HL-60 (cell line): Measurements from ENCODE around the gene CDYL2.
"Not testable (repeated sequence)": the region's sequence is repeated elsewhere in the genome, so short reads cannot be mapped to it uniquely, and the experiment has no call there.

Source experiments
- DNase-seq, 2 experiments: peaks; one replicate each; pipeline ENCODE4 v3.0.0-alpha.2; 2010 to 2020; ENCODE audit warnings: low read depth in 1 of 2, low spot score in 1 of 2
- H3K27ac ChIP-seq: fragments of 250-450 bp; sonication (Bioruptor Pico); replicated peaks from 2 replicates; pipeline ENCODE4 v1.5.1; 2020; ENCODE audit warnings: mild to moderate bottlenecking, moderate library complexity
- H3K27me3 ChIP-seq: fragments of 250-450 bp; sonication (Bioruptor Pico); 2 replicates; pipeline ENCODE4 v1.5.1; 2021; ENCODE audit warnings: mild to moderate bottlenecking, moderate library complexity; ENCODE audit not compliant: insufficient read depth, poor library complexity, severe bottlenecking
- H3K4me3 ChIP-seq: replicated peaks from 2 replicates; pipeline ENCODE4 v1.5.1; 2011; ENCODE audit warnings: mild to moderate bottlenecking, control low read depth, low read length; ENCODE audit not compliant: insufficient read depth
- GABPA ChIP-seq: IDR thresholded peaks from 2 replicates; pipeline ENCODE4 v1.6.1; 2012; ENCODE audit warnings: low read depth
- POLR2AphosphoS5 ChIP-seq: IDR thresholded peaks from 2 replicates; pipeline ENCODE4 v1.6.1; 2012; ENCODE audit warnings: low read depth
- SPI1 ChIP-seq: IDR thresholded peaks from 2 replicates; pipeline ENCODE4 v1.6.1; 2012; ENCODE audit warnings: low read depth, mild to moderate bottlenecking, borderline replicate concordance
- TF ChIP-seq, protein P1 (sequence below): IDR thresholded peaks from one replicate; pipeline ENCODE4 v1.5.1; 2011; ENCODE audit warnings: low read length, control low read depth, inconsistent platforms; ENCODE audit not compliant: insufficient read depth
- TF ChIP-seq, protein P2 (sequence below): IDR thresholded peaks from 2 replicates; pipeline ENCODE4 v1.6.1; 2012; ENCODE audit warnings: low read depth; ENCODE audit not compliant: insufficient replicate concordance

CDYL2 gene

GRCh38 chr16:80733407-80733806 lies 71.0 kb downstream of the CDYL2 start:
- H3K27ac ChIP-seq, result no peak overlapping the region
- no peak for DNase-seq
- TF ChIP-seq, protein P1, sequence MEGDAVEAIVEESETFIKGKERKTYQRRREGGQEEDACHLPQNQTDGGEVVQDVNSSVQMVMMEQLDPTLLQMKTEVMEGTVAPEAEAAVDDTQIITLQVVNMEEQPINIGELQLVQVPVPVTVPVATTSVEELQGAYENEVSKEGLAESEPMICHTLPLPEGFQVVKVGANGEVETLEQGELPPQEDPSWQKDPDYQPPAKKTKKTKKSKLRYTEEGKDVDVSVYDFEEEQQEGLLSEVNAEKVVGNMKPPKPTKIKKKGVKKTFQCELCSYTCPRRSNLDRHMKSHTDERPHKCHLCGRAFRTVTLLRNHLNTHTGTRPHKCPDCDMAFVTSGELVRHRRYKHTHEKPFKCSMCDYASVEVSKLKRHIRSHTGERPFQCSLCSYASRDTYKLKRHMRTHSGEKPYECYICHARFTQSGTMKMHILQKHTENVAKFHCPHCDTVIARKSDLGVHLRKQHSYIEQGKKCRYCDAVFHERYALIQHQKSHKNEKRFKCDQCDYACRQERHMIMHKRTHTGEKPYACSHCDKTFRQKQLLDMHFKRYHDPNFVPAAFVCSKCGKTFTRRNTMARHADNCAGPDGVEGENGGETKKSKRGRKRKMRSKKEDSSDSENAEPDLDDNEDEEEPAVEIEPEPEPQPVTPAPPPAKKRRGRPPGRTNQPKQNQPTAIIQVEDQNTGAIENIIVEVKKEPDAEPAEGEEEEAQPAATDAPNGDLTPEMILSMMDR, result no peak
- TF ChIP-seq, protein P2, sequence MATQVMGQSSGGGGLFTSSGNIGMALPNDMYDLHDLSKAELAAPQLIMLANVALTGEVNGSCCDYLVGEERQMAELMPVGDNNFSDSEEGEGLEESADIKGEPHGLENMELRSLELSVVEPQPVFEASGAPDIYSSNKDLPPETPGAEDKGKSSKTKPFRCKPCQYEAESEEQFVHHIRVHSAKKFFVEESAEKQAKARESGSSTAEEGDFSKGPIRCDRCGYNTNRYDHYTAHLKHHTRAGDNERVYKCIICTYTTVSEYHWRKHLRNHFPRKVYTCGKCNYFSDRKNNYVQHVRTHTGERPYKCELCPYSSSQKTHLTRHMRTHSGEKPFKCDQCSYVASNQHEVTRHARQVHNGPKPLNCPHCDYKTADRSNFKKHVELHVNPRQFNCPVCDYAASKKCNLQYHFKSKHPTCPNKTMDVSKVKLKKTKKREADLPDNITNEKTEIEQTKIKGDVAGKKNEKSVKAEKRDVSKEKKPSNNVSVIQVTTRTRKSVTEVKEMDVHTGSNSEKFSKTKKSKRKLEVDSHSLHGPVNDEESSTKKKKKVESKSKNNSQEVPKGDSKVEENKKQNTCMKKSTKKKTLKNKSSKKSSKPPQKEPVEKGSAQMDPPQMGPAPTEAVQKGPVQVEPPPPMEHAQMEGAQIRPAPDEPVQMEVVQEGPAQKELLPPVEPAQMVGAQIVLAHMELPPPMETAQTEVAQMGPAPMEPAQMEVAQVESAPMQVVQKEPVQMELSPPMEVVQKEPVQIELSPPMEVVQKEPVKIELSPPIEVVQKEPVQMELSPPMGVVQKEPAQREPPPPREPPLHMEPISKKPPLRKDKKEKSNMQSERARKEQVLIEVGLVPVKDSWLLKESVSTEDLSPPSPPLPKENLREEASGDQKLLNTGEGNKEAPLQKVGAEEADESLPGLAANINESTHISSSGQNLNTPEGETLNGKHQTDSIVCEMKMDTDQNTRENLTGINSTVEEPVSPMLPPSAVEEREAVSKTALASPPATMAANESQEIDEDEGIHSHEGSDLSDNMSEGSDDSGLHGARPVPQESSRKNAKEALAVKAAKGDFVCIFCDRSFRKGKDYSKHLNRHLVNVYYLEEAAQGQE, result no peak
- TF ChIP-seq SPI1, result no peak
- TF ChIP-seq GABPA, result no peak
- TF ChIP-seq POLR2AphosphoS5, result no peak
- peaks cover 3% of the 10 kb centered on the region for H3K27me3 ChIP-seq
- H3K4me3 ChIP-seq, result no peak overlapping the region

- no peak for DNase-seq
- TF ChIP-seq POLR2AphosphoS5 (no peak), SPI1 (no peak), GABPA (no peak)
- TF ChIP-seq, protein P2, result no peak
- TF ChIP-seq, protein P1, result no peak
- Histone ChIP-seq H3K27ac (no peak overlapping the region), H3K4me3 (no peak overlapping the region), H3K27me3 (peaks cover 3% of the 10 kb centered on the region)
These were observed 72.5 kb downstream of the CDYL2 start for GRCh38 chr16:80731915-80732314.

GRCh38 chr16:80727066-80727763 lies 77.2 kb downstream of the CDYL2 start:
- not testable (repeated sequence) for DNase-seq, H3K27ac ChIP-seq, H3K4me3 ChIP-seq

GRCh38 chr16:80725566-80726162 lies 78.7 kb downstream of the CDYL2 start:
- TF ChIP-seq GABPA (no peak), POLR2AphosphoS5 (no peak), SPI1 (no peak)
- TF ChIP-seq, protein P2, result no peak
- TF ChIP-seq, protein P1, result no peak
- Histone ChIP-seq H3K27me3 (no peaks in the 10 kb centered on the region), H3K4me3 (no peak overlapping the region), H3K27ac (no peak overlapping the region)
- no peak for DNase-seq

More at GRCh38 chr16:80727066-80727763, 77.2 kb downstream of the CDYL2 start:
- not testable (repeated sequence) for H3K27me3 ChIP-seq
